SK-N-SH treated with all-trans-retinoic acid at 6 μM for 48 hours (cell line): ENCODE results near the gene TET2.

ENCODE experiments used
- ATAC-seq: fragments of 200-7000 bp; cut with Tn5 transposase; 3 replicates; pipeline ENCODE4 v1.9.1; 2020; ENCODE audit warnings: mild to moderate bottlenecking, moderate library complexity
- ARNTL ChIP-seq: fragments of 450-650 bp; formaldehyde crosslinking; IDR thresholded peaks from 2 replicates; pipeline ENCODE4 v1.5.0; 2020; ENCODE audit warnings: low read depth, mild to moderate bottlenecking, moderate library complexity, borderline replicate concordance
- BACH2 ChIP-seq: fragments of 250-450 bp; sonication (Bioruptor Pico); IDR thresholded peaks from 2 replicates; pipeline ENCODE4 v1.9.0; 2021; ENCODE audit warnings: mild to moderate bottlenecking, borderline replicate concordance
- CSDC2 ChIP-seq: fragments of 250-450 bp; sonication (Bioruptor Pico); IDR thresholded peaks from 2 replicates; pipeline ENCODE4 v1.5.0; 2020; ENCODE audit warnings: mild to moderate bottlenecking, moderate library complexity
- ESRRG ChIP-seq: fragments of 250-450 bp; sonication (Bioruptor Pico); IDR thresholded peaks from 2 replicates; pipeline ENCODE4 v1.6.1; 2021; ENCODE audit warnings: mild to moderate bottlenecking
- GLIS3 ChIP-seq: fragments of 250-450 bp; sonication (Bioruptor Pico); IDR thresholded peaks from 2 replicates; pipeline ENCODE4 v1.5.0; 2020; ENCODE audit warnings: mild to moderate bottlenecking, moderate library complexity
- ISL1 ChIP-seq: fragments of 250-450 bp; sonication (Bioruptor Pico); IDR thresholded peaks from 2 replicates; pipeline ENCODE4 v2.1.2; 2022; ENCODE audit warnings: mild to moderate bottlenecking, moderate library complexity
- OSR1 ChIP-seq: fragments of 250-450 bp; sonication (Bioruptor Pico); IDR thresholded peaks from 2 replicates; pipeline ENCODE4 v1.8.0; 2022; ENCODE audit warnings: moderate library complexity, mild to moderate bottlenecking, inconsistent platforms
- POU6F1 ChIP-seq: fragments of 250-450 bp; sonication (Bioruptor Pico); IDR thresholded peaks from 2 replicates; pipeline ENCODE4 v1.8.0; 2021; ENCODE audit warnings: low read depth, mild to moderate bottlenecking, moderate library complexity, borderline replicate concordance
- PPARA ChIP-seq: fragments of 250-450 bp; sonication (Bioruptor Pico); IDR thresholded peaks from 2 replicates; pipeline ENCODE4 v1.5.0; 2020; ENCODE audit warnings: mild to moderate bottlenecking, borderline replicate concordance
- RARB ChIP-seq: fragments of 250-450 bp; sonication (Bioruptor Pico); IDR thresholded peaks from 2 replicates; pipeline ENCODE4 v1.8.0; 2021; ENCODE audit warnings: mild to moderate bottlenecking, moderate library complexity
- SNAI2 ChIP-seq: fragments of 250-450 bp; sonication (Bioruptor Pico); IDR thresholded peaks from 2 replicates; pipeline ENCODE4 v1.5.0; 2020; ENCODE audit warnings: mild to moderate bottlenecking, moderate library complexity
- TCF4 ChIP-seq: fragments of 250-450 bp; sonication (Bioruptor Pico); IDR thresholded peaks from 2 replicates; pipeline ENCODE4 v1.8.0; 2021; ENCODE audit warnings: mild to moderate bottlenecking, moderate library complexity, borderline replicate concordance
- TOX ChIP-seq: fragments of 250-450 bp; sonication (Bioruptor Pico); IDR thresholded peaks from 2 replicates; pipeline ENCODE4 v1.8.0; 2021; ENCODE audit warnings: mild to moderate bottlenecking, moderate library complexity, borderline replicate concordance
- TSHZ2 ChIP-seq: fragments of 250-450 bp; sonication (Bioruptor Pico); IDR thresholded peaks from 2 replicates; pipeline ENCODE4 v1.5.0; 2020; ENCODE audit warnings: mild to moderate bottlenecking, moderate library complexity
- ZC3H10 ChIP-seq: fragments of 250-450 bp; sonication (Bioruptor Pico); IDR thresholded peaks from 2 replicates; pipeline ENCODE4 v1.5.1; 2021; ENCODE audit warnings: mild to moderate bottlenecking, moderate library complexity
- ZFP3 ChIP-seq: fragments of 250-450 bp; sonication (Bioruptor Pico); IDR thresholded peaks from 2 replicates; pipeline ENCODE4 v1.5.0; 2020; ENCODE audit warnings: mild to moderate bottlenecking, moderate library complexity
- ZFP30 ChIP-seq: fragments of 450-650 bp; formaldehyde crosslinking; IDR thresholded peaks from 2 replicates; pipeline ENCODE4 v1.5.0; 2022; ENCODE audit warnings: mild to moderate bottlenecking, moderate library complexity
- ZNF70 ChIP-seq: fragments of 450-650 bp; formaldehyde crosslinking; IDR thresholded peaks from 2 replicates; pipeline ENCODE4 v1.5.0; 2020; ENCODE audit warnings: mild to moderate bottlenecking, moderate library complexity
- ZNF8 ChIP-seq: fragments of 450-650 bp; formaldehyde crosslinking; IDR thresholded peaks from 2 replicates; pipeline ENCODE4 v1.5.0; 2020; ENCODE audit warnings: mild to moderate bottlenecking, moderate library complexity
- TF ChIP-seq, protein P1 (sequence below): fragments of 250-450 bp; sonication (Bioruptor Pico); IDR thresholded peaks from 2 replicates; pipeline ENCODE4 v1.5.1; 2020; ENCODE audit warnings: low read depth, mild to moderate bottlenecking, moderate library complexity
- TF ChIP-seq, protein P2 (sequence below): fragments of 250-450 bp; sonication (Bioruptor Pico); IDR thresholded peaks from 2 replicates; pipeline ENCODE4 v1.8.0; 2020; ENCODE audit warnings: mild to moderate bottlenecking, moderate library complexity, borderline replicate concordance
- TF ChIP-seq, protein P3 (sequence below): fragments of 250-450 bp; sonication (Bioruptor Pico); IDR thresholded peaks from 2 replicates; pipeline ENCODE4 v1.5.1; 2021; ENCODE audit warnings: mild to moderate bottlenecking, moderate library complexity

TET2 gene

GRCh38 chr4:105102016-105102415 lies 44.7 kb upstream of the TET2 start (continued):
- TF ChIP-seq, protein P1, sequence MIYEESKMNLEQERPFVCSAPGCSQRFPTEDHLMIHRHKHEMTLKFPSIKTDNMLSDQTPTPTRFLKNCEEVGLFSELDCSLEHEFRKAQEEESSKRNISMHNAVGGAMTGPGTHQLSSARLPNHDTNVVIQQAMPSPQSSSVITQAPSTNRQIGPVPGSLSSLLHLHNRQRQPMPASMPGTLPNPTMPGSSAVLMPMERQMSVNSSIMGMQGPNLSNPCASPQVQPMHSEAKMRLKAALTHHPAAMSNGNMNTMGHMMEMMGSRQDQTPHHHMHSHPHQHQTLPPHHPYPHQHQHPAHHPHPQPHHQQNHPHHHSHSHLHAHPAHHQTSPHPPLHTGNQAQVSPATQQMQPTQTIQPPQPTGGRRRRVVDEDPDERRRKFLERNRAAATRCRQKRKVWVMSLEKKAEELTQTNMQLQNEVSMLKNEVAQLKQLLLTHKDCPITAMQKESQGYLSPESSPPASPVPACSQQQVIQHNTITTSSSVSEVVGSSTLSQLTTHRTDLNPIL (CRISPR knock-in tag), result no peak

DNA sequence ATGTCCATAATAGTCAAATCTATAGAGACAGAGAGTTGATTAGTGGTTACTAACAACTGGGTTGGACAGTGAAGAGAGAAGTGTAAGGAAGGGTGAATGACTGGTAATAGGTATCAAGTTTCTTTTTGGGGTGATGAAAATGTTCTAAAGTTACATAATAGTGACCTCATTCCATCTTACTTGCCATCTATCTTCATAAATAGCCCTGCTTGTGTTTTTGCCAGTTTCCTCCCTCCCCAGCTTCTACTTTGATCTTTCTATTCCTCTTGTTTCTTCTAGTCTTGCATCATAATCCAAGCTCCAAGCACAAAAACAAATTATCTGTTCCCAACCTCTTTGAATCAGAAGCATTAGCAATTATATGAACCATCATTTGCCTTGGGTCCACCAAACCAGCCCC lies 40.2 kb upstream of the TET2 start:
- TF ChIP-seq CSDC2 (CRISPR knock-in tag) (no peak), ISL1 (CRISPR knock-in tag) (no peak), POU6F1 (no peak), TOX (CRISPR knock-in tag) (no peak), GLIS3 (CRISPR knock-in tag) (no peak), BACH2 (CRISPR knock-in tag) (no peak), ARNTL (CRISPR knock-in tag) (no peak), PPARA (CRISPR knock-in tag) (no peak), TSHZ2 (CRISPR knock-in tag) (no peak), ZFP3 (CRISPR knock-in tag) (no peak), ZNF70 (CRISPR knock-in tag) (no peak), OSR1 (CRISPR knock-in tag) (no peak), ZFP30 (no peak), ZC3H10 (no peak), SNAI2 (CRISPR knock-in tag) (no peak), ZNF8 (CRISPR knock-in tag) (no peak)
- TF ChIP-seq, protein P2, sequence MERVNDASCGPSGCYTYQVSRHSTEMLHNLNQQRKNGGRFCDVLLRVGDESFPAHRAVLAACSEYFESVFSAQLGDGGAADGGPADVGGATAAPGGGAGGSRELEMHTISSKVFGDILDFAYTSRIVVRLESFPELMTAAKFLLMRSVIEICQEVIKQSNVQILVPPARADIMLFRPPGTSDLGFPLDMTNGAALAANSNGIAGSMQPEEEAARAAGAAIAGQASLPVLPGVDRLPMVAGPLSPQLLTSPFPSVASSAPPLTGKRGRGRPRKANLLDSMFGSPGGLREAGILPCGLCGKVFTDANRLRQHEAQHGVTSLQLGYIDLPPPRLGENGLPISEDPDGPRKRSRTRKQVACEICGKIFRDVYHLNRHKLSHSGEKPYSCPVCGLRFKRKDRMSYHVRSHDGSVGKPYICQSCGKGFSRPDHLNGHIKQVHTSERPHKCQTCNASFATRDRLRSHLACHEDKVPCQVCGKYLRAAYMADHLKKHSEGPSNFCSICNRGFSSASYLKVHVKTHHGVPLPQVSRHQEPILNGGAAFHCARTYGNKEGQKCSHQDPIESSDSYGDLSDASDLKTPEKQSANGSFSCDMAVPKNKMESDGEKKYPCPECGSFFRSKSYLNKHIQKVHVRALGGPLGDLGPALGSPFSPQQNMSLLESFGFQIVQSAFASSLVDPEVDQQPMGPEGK, result no peak
- TF ChIP-seq, protein P1 (CRISPR knock-in tag), result no peak
- TF ChIP-seq, protein P3, sequence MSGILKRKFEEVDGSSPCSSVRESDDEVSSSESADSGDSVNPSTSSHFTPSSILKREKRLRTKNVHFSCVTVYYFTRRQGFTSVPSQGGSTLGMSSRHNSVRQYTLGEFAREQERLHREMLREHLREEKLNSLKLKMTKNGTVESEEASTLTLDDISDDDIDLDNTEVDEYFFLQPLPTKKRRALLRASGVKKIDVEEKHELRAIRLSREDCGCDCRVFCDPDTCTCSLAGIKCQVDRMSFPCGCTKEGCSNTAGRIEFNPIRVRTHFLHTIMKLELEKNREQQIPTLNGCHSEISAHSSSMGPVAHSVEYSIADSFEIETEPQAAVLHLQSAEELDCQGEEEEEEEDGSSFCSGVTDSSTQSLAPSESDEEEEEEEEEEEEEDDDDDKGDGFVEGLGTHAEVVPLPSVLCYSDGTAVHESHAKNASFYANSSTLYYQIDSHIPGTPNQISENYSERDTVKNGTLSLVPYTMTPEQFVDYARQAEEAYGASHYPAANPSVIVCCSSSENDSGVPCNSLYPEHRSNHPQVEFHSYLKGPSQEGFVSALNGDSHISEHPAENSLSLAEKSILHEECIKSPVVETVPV (CRISPR knock-in tag), result no peak
- ATAC-seq, result no peak; the same call in 2 of the 3 replicates

GRCh38 chr4:105107095-105107856 lies 39.4 kb upstream of the TET2 start:
- ATAC-seq, result no peak
- TF ChIP-seq RARB, result no peak
- no peak for TF ChIP-seq TSHZ2 (CRISPR knock-in tag)
- TF ChIP-seq ZNF8 (CRISPR knock-in tag), result no peak
- no peak for TF ChIP-seq ESRRG (CRISPR knock-in tag)
- TF ChIP-seq OSR1 (CRISPR knock-in tag), result no peak
- TF ChIP-seq ZNF70 (CRISPR knock-in tag), result no peak
- TF ChIP-seq ZFP3 (CRISPR knock-in tag), result no peak
- no peak for TF ChIP-seq ZC3H10
- no peak for TF ChIP-seq PPARA (CRISPR knock-in tag)
- no peak for TF ChIP-seq TCF4 (CRISPR knock-in tag)
- TF ChIP-seq CSDC2 (CRISPR knock-in tag), result no peak
- no peak for TF ChIP-seq ARNTL (CRISPR knock-in tag)
- TF ChIP-seq, protein P2, result no peak
